HG03060 (cell line): Measurements from ENCODE around the gene FLRT3.

Experiments
- ATAC-seq: cut with Tn5 transposase; IDR thresholded peaks from one replicate; pipeline ENCODE4 v1.9.1; 2021; ENCODE audit warnings: low read depth, moderate number of reproducible peaks; ENCODE audit not compliant: unreplicated experiment

The FLRT3 gene

GRCh38 chr20:14331646-14332045, 5.8 kb downstream of the FLRT3 start:
- no peak for ATAC-seq

GRCh38 chr20:14319704-14320103, 17.7 kb downstream of the FLRT3 start:
- ATAC-seq = no peak

- no peak for ATAC-seq
These were observed 23.9 kb downstream of the FLRT3 start for GRCh38 chr20:14313341-14314020.

- ATAC-seq = no peak
These were observed 25.4 kb downstream of the FLRT3 start for GRCh38 chr20:14312001-14312400.

GRCh38 chr20:14310977-14311627, 26.3 kb downstream of the FLRT3 start:
- no peak for ATAC-seq

GRCh38 chr20:14307956-14308355, 29.5 kb downstream of the FLRT3 start:
- no peak for ATAC-seq

GRCh38 chr20:14304472-14304871, 32.9 kb downstream of the FLRT3 start:
- no peak for ATAC-seq

- no peak for ATAC-seq
These were observed 33.8 kb downstream of the FLRT3 start for GRCh38 chr20:14303651-14304050.

- ATAC-seq = no peak
These were observed 34.3 kb downstream of the FLRT3 start for GRCh38 chr20:14303106-14303505.

- no peak for ATAC-seq
These were observed 37.6 kb downstream of the FLRT3 start for GRCh38 chr20:14299831-14300230.

- no peak for ATAC-seq
These were observed 41.6 kb downstream of the FLRT3 start for GRCh38 chr20:14295770-14296309.

GRCh38 chr20:14295238-14295637, 42.2 kb downstream of the FLRT3 start:
- no peak for ATAC-seq

GRCh38 chr20:14291502-14291901, 45.9 kb downstream of the FLRT3 start:
- no peak for ATAC-seq

GRCh38 chr20:14288341-14289330, 48.8 kb downstream of the FLRT3 start:
- ATAC-seq = no peak

- no peak for ATAC-seq
These were observed 53.0 kb downstream of the FLRT3 start for GRCh38 chr20:14284443-14284842.

GRCh38 chr20:14282140-14282539, 55.3 kb downstream of the FLRT3 start:
- ATAC-seq = no peak
